Measurements from ENCODE around the gene SEPHS1.

- TF ChIP-seq POLR2AphosphoS5 (IDR thresholded peaks at IDR 0.05; ENCODE audit: low read depth, low read length) (no peak), TAF1 (IDR thresholded peaks at IDR 0.05; ENCODE audit: low read depth, low read length) (no peak), POLR2A (IDR thresholded peaks at IDR 0.05; ENCODE audit: low read depth, low read length) (no peak), PAX5 (IDR thresholded peaks at IDR 0.05; ENCODE audit: insufficient read depth, low read length, severe bottlenecking) (no peak)
Observed at GRCh38 chr10:13291821-13292773, 56.0 kb downstream of the SEPHS1 start.
